ENCODE measurements around the gene SERINC2. TPM values are rescaled to one million over a fixed set of nuclear protein-coding genes. Genes with fewer than 3 reads are reported as not detected.

SERINC2 gene
- total RNA-seq, 1 donor = 10.9 TPM

DNA sequence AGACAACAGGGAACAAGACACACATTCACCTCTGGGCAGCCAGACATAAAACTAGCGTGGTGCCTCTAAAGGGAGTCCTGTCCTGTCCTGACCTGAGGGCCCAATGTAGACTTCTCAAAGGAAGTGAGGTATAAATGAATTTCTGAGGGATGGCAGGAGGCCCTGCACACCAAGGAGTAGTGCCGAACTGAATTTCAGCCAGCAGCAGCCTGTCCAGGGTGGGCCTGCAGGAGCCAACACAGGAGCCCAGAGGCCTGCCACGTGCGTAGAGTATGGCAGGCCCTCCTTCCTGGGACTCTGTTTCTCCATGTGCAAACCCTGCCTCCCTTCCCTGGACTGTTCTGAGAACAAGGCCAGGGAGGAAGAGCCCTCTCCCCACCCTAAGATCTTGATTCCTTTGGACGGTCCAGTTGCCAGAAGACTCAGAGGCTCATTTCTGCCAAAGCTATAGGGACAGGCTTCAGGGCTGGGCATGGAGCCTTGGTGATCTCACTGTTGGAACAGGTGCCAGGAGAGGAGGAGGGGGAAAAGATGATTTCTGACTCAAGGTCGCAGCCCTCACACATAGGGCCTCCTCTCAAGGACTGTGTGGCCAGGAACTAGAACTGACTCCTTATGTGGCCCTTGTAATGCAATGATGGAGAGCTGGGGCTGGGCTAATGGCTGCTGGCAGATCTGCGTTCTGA, 38.4 kb upstream of the SERINC2 start:
- H3K4me1 ChIP-seq (ENCODE audit: insufficient read depth, low read length) = peaks cover 25% of the 10 kb centered on the region
- H3K27ac ChIP-seq (ENCODE audit: low read depth, low read length) = no peak overlapping the region
- DNase-seq (ENCODE audit: insufficient read length, low spot score, missing footprints) = peak; percentile 74

DNA sequence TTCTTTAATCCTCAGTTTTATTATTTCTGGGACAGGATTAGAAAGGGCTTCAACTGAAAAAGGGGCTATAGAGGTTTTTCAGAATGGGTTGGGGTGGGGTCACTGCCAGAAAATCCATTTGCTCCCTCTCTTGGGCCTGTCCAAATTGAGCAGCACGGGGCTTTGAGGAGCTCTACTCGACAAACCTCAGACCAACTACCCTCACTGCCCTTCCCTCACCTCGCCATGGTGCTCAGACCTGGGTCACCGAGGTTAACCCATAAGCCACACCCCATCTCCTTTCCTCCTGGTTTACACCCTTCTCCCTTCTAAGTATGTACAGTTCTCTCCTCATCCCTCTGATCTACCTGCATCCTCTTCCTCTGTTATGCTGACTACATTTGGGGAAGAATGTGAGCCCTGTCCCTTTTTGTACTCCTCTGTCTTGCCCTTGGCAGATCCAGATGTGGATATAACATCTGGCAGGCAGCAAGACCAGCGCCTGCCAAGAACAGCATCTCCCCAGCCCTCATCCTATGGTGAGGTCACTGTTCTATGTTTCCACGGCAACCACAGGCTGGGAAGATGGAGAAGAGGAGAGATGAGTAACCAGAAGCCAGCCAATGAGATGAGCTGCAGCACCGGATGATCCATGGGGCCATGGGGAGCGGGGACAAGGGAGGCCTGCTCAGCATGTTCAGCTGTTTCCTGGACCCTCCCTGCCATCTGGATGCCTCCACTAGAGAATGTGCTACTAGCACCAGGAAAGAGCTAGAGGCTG, 36.5 kb upstream of the SERINC2 start:
- Histone ChIP-seq H4K20me1 (ENCODE audit: insufficient read depth, low read length) (no peaks in the 10 kb centered on the region), H3K27ac (ENCODE audit: low read depth, low read length) (no peak overlapping the region), H3K4me1 (ENCODE audit: insufficient read depth, low read length) (peaks cover 31% of the 10 kb centered on the region), H3K79me2 (ENCODE audit: insufficient read depth, low read length) (no peaks in the 10 kb centered on the region), H3K4me3 (ENCODE audit: insufficient read depth, low read length) (no peak overlapping the region), H3K4me2 (ENCODE audit: insufficient read depth, low read length) (no peak overlapping the region), H3K27me3 (ENCODE audit: insufficient read depth, low read length) (no peaks in the 10 kb centered on the region), H3K9me3 (ENCODE audit: low read depth, low read length) (no peaks in the 10 kb centered on the region), H2AFZ (ENCODE audit: low read length) (no peak overlapping the region), H3K36me3 (ENCODE audit: insufficient read depth, low read length) (no peaks in the 10 kb centered on the region)
- TF ChIP-seq, protein P1, sequence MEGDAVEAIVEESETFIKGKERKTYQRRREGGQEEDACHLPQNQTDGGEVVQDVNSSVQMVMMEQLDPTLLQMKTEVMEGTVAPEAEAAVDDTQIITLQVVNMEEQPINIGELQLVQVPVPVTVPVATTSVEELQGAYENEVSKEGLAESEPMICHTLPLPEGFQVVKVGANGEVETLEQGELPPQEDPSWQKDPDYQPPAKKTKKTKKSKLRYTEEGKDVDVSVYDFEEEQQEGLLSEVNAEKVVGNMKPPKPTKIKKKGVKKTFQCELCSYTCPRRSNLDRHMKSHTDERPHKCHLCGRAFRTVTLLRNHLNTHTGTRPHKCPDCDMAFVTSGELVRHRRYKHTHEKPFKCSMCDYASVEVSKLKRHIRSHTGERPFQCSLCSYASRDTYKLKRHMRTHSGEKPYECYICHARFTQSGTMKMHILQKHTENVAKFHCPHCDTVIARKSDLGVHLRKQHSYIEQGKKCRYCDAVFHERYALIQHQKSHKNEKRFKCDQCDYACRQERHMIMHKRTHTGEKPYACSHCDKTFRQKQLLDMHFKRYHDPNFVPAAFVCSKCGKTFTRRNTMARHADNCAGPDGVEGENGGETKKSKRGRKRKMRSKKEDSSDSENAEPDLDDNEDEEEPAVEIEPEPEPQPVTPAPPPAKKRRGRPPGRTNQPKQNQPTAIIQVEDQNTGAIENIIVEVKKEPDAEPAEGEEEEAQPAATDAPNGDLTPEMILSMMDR (IDR thresholded peaks at IDR 0.05; ENCODE audit: extremely low read depth, low read depth, low read length) = no peak
- DNase-seq (ENCODE audit: insufficient read length, low spot score, missing footprints) = peak; percentile 97

More for the DNA sequence above, 38.4 kb upstream of the SERINC2 start:
- no peaks in the 10 kb centered on the region for H3K79me2 ChIP-seq (ENCODE audit: insufficient read depth, low read length)
- no peak overlapping the region for H3K4me3 ChIP-seq (ENCODE audit: insufficient read depth, low read length)
- no peaks in the 10 kb centered on the region for H3K9me3 ChIP-seq (ENCODE audit: low read depth, low read length)
- H2AFZ ChIP-seq (ENCODE audit: low read length) = peak overlapping the region; percentile 20
- H4K20me1 ChIP-seq (ENCODE audit: insufficient read depth, low read length) = no peaks in the 10 kb centered on the region
- H3K27me3 ChIP-seq (ENCODE audit: insufficient read depth, low read length) = no peaks in the 10 kb centered on the region
- TF ChIP-seq, protein P1 (IDR thresholded peaks at IDR 0.05; ENCODE audit: extremely low read depth, low read depth, low read length) = no peak
- H3K36me3 ChIP-seq (ENCODE audit: insufficient read depth, low read length) = no peaks in the 10 kb centered on the region
- peak overlapping the region; percentile 89 for H3K4me2 ChIP-seq (ENCODE audit: insufficient read depth, low read length)

DNA sequence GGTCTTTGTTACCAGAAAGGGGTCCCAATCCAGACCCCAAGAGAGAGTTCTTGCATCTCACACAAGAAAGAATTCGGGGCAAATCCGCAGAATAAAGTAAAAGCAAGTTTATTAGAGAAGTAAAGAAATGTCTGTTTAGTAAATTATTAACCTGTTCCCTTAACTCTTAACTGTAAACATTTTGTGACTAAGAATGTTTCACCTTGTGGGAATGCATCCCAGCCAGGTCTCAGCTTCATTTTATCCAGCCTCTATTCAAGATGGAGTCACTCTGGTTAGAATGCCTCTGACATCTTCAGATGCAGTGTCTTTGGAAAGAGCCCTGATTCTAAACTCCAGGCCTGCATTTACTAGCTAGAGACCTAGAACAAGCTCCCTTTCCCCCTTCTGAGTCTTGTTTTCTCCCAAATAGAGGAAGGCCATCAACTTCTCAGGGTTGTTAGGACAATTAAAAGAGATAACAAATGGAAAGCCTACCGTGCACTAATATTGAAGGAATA, 35.6 kb upstream of the SERINC2 start:
- no peak overlapping the region for H3K4me2 ChIP-seq (ENCODE audit: insufficient read depth, low read length)
- H3K4me1 ChIP-seq (ENCODE audit: insufficient read depth, low read length) = peaks cover 36% of the 10 kb centered on the region
- H3K79me2 ChIP-seq (ENCODE audit: insufficient read depth, low read length) = no peaks in the 10 kb centered on the region
- DNase-seq (ENCODE audit: insufficient read length, low spot score, missing footprints) = no peak
- H4K20me1 ChIP-seq (ENCODE audit: insufficient read depth, low read length) = no peaks in the 10 kb centered on the region
- H3K4me3 ChIP-seq (ENCODE audit: insufficient read depth, low read length) = no peak overlapping the region
- no peak overlapping the region for H2AFZ ChIP-seq (ENCODE audit: low read length)
- no peaks in the 10 kb centered on the region for H3K9me3 ChIP-seq (ENCODE audit: low read depth, low read length)
- H3K27ac ChIP-seq (ENCODE audit: low read depth, low read length) = no peak overlapping the region
- H3K27me3 ChIP-seq (ENCODE audit: insufficient read depth, low read length) = no peaks in the 10 kb centered on the region
- TF ChIP-seq, protein P1 (IDR thresholded peaks at IDR 0.05; ENCODE audit: extremely low read depth, low read depth, low read length) = no peak
- no peaks in the 10 kb centered on the region for H3K36me3 ChIP-seq (ENCODE audit: insufficient read depth, low read length)

DNA sequence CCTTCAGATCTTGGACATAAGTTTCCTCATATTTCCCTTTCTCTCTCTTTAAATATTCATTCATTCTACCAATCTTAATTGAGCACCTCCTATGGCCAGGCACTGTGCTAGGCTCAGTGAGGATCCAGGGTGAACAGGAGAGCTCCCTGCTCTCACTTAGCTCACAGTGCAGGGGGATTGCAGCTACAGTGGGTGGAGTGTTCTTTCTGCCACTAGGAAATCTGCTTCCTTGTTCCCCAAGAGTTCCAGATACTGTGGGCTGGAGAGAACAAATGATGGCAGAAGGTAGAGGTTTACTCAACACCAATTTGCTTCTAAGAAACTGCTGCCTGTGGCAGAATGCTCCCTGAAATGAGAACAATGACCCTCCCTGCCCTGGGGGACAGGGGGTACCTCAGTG, 35.0 kb upstream of the SERINC2 start:
- H4K20me1 ChIP-seq (ENCODE audit: insufficient read depth, low read length) = no peaks in the 10 kb centered on the region
- H3K4me1 ChIP-seq (ENCODE audit: insufficient read depth, low read length) = peaks cover 32% of the 10 kb centered on the region
- H3K9me3 ChIP-seq (ENCODE audit: low read depth, low read length) = no peaks in the 10 kb centered on the region
- no peaks in the 10 kb centered on the region for H3K79me2 ChIP-seq (ENCODE audit: insufficient read depth, low read length)
- TF ChIP-seq, protein P1 (IDR thresholded peaks at IDR 0.05; ENCODE audit: extremely low read depth, low read depth, low read length) = no peak
- no peak overlapping the region for H2AFZ ChIP-seq (ENCODE audit: low read length)
- DNase-seq (ENCODE audit: insufficient read length, low spot score, missing footprints) = no peak
- no peak overlapping the region for H3K4me2 ChIP-seq (ENCODE audit: insufficient read depth, low read length)
- no peak overlapping the region for H3K27ac ChIP-seq (ENCODE audit: low read depth, low read length)
- no peak overlapping the region for H3K4me3 ChIP-seq (ENCODE audit: insufficient read depth, low read length)
- H3K36me3 ChIP-seq (ENCODE audit: insufficient read depth, low read length) = no peaks in the 10 kb centered on the region
- H3K27me3 ChIP-seq (ENCODE audit: insufficient read depth, low read length) = no peaks in the 10 kb centered on the region
